CD4-positive, alpha-beta T cell (primary cell): Measurements from ENCODE around the gene CDC16. TPM values are rescaled to one million over a fixed set of nuclear protein-coding genes. Genes with fewer than 3 reads are reported as not detected.

Experiments
- ATAC-seq: fragments of 200-7000 bp; cut with Tn5 transposase; one replicate; pipeline ENCODE4 v1.10.0; 2022; ENCODE audit warnings: mild to moderate bottlenecking; ENCODE audit not compliant: poor library complexity
- CTCF ChIA-PET: fragments of 350-600 bp; sonication (Branson Sonifier 250); formaldehyde crosslinking; loops from one replicate; lab custom pipeline; 2021; ENCODE audit warnings: antibody characterized with exemption, inconsistent platforms; lab: Charles Lee
- POLR2A ChIA-PET: fragments of 350-600 bp; sonication (Branson Sonifier 250); formaldehyde crosslinking; loops from one replicate; lab custom pipeline; 2021; ENCODE audit warnings: antibody characterized with exemption, inconsistent platforms; lab: Charles Lee
- DNase-seq, 14 experiments: peaks; one replicate each; pipeline ENCODE4 v3.0.0-alpha.2; 2013 to 2020; ENCODE audit warnings: mixed read lengths in 2 of 14
- H3K27ac ChIP-seq, 2 donors: one replicate each; pipeline versions ENCODE4 v1.5.1 to v1.7.0; 2013; ENCODE audit warnings: low read length in 2 of 2, low read depth in 1 of 2, mild to moderate bottlenecking in 1 of 2
- H3K27me3 ChIP-seq, 2 experiments: 1 replicate in 1 of 2; 2 replicates in 1 of 2; pipeline versions ENCODE4 v1.6.1 to v1.7.0; 2013; ENCODE audit warnings: low read length in 2 of 2, control low read depth in 1 of 2, mild to moderate bottlenecking in 1 of 2, moderate library complexity in 1 of 2; ENCODE audit not compliant: insufficient read depth in 2 of 2, control insufficient read depth in 1 of 2
- H3K36me3 ChIP-seq: one replicate; pipeline ENCODE4 v1.6.1; 2013; ENCODE audit warnings: low read length, control low read depth; ENCODE audit not compliant: insufficient read depth
- H3K4me1 ChIP-seq: one replicate; pipeline ENCODE4 v1.6.1; 2013; ENCODE audit warnings: low read length, control low read depth; ENCODE audit not compliant: insufficient read depth
- H3K4me3 ChIP-seq: one replicate; pipeline ENCODE4 v1.5.1; 2013; ENCODE audit warnings: mild to moderate bottlenecking, low read length, moderate library complexity
- H3K9me3 ChIP-seq, 2 experiments: 1 replicate in 1 of 2; 2 replicates in 1 of 2; pipeline versions ENCODE4 v1.6.1 to v1.7.0; 2013; ENCODE audit warnings: low read length in 2 of 2, mild to moderate bottlenecking in 2 of 2, control low read depth in 1 of 2, moderate library complexity in 1 of 2; ENCODE audit not compliant: control insufficient read depth in 1 of 2, insufficient read depth in 1 of 2
- H3K27ac Mint-ChIP-seq: one replicate; pipeline ENCODE4 v1.8.0; 2020; ENCODE audit warnings: mixed read lengths
- H3K27me3 Mint-ChIP-seq: one replicate; pipeline ENCODE4 v1.8.0; 2021; ENCODE audit warnings: mixed read lengths
- H3K36me3 Mint-ChIP-seq: one replicate; pipeline ENCODE4 v1.8.0; 2021; ENCODE audit warnings: low read depth, mixed read lengths
- H3K4me1 Mint-ChIP-seq: one replicate; pipeline ENCODE4 v1.8.0; 2021; ENCODE audit warnings: low read depth, mixed read lengths
- H3K4me3 Mint-ChIP-seq: one replicate; pipeline ENCODE4 v1.8.0; 2020; ENCODE audit warnings: mild to moderate bottlenecking, mixed read lengths
- H3K9me3 Mint-ChIP-seq: one replicate; pipeline ENCODE4 v1.8.0; 2020; ENCODE audit warnings: mixed read lengths
- intact Hi-C, 2 experiments: fragments of 100-400 bp; cut with DNase I in 1 of 2; cut with micrococcal nuclease in 1 of 2; formaldehyde crosslinking; loops; one replicate each; pipeline versions ENCODE4 v1.15.1 to v1.9.0; 2023 to 2025; cut with DNase I, micrococcal nuclease
- total RNA-seq, 174 experiments: library from RNA in 2 of 174; stranded (reverse) in 2 of 174; gene quantifications; one replicate each; pipeline ENCODE4 v1.2.3 and lab custom pipeline; 2021 to 2026
- TF ChIP-seq, protein P1 (sequence below): fragments of 200-600 bp; IDR thresholded peaks from one replicate; pipeline ENCODE4 v1.8.0; 2022; ENCODE audit warnings: antibody characterized with exemption, mild to moderate bottlenecking

Gene CDC16
- total RNA-seq, 2 experiments from 2014 or later = 68.4 to 69.4 TPM

- TF ChIP-seq, protein P1, sequence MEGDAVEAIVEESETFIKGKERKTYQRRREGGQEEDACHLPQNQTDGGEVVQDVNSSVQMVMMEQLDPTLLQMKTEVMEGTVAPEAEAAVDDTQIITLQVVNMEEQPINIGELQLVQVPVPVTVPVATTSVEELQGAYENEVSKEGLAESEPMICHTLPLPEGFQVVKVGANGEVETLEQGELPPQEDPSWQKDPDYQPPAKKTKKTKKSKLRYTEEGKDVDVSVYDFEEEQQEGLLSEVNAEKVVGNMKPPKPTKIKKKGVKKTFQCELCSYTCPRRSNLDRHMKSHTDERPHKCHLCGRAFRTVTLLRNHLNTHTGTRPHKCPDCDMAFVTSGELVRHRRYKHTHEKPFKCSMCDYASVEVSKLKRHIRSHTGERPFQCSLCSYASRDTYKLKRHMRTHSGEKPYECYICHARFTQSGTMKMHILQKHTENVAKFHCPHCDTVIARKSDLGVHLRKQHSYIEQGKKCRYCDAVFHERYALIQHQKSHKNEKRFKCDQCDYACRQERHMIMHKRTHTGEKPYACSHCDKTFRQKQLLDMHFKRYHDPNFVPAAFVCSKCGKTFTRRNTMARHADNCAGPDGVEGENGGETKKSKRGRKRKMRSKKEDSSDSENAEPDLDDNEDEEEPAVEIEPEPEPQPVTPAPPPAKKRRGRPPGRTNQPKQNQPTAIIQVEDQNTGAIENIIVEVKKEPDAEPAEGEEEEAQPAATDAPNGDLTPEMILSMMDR = no peak
- H3K27me3 Mint-ChIP-seq = no peaks in the 10 kb centered on the region
Observed at GRCh38 chr13:114227528-114227927, 7.2 kb upstream of the CDC16 start.

DNA sequence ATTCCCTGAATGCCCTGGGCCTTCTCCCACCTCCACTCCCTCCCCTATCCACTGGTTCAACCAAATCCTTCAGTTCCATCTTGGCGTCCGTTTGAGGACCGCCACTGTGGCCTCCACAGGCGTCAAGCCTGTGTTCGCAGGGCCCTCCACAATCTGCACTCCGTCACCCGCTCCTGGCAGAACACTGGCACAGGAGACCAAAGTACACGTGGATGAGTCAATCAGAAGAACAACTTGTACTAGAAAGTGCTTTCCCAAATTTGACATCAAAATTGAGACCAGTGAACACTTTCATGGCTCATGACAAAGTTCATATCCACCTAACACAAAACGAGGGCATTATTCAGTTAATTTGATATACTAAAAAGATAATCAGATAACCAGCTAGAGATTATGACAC lies 6.5 kb upstream of the CDC16 start:
- Mint-ChIP-seq H3K4me3 (no peak overlapping the region), H3K9me3 (no peaks in the 10 kb centered on the region), H3K4me1 (peaks cover 37% of the 10 kb centered on the region), H3K27ac (no peak overlapping the region), H3K36me3 (no peaks in the 10 kb centered on the region), H3K27me3 (no peaks in the 10 kb centered on the region)
- no peak overlapping the region for H3K4me3 ChIP-seq
- H3K27ac ChIP-seq = no peak overlapping the region
- no peaks in the 10 kb centered on the region for H3K27me3 ChIP-seq
- ATAC-seq = no peak
- no peaks in the 10 kb centered on the region for H3K36me3 ChIP-seq
- POLR2A ChIA-PET = no interaction called here
- intact Hi-C loops = loop anchor here in 1 of 2 experiments (5.0 kb wide), 2 partner anchors 161 to 411 kb away; no protein-coding TSS in a partner anchor
- peaks cover 32% of the 10 kb centered on the region for H3K4me1 ChIP-seq
- H3K9me3 ChIP-seq = no peaks in the 10 kb centered on the region
- DNase-seq = no peak
- TF ChIP-seq, protein P1 = no peak
- CTCF ChIA-PET = no interaction called here

More at GRCh38 chr13:114227528-114227927, 7.2 kb upstream of the CDC16 start:
- Mint-ChIP-seq H3K4me1 (peaks cover 42% of the 10 kb centered on the region), H3K9me3 (no peaks in the 10 kb centered on the region), H3K36me3 (no peaks in the 10 kb centered on the region), H3K4me3 (no peak overlapping the region), H3K27ac (peak overlapping the region; percentile 94)
- H3K27me3 ChIP-seq = no peaks in the 10 kb centered on the region
- H3K4me1 ChIP-seq = peaks cover 34% of the 10 kb centered on the region
- H3K36me3 ChIP-seq = no peaks in the 10 kb centered on the region
- H3K27ac ChIP-seq = no peak overlapping the region
- no peak overlapping the region for H3K4me3 ChIP-seq
- DNase-seq = no peak
- POLR2A ChIA-PET = interaction anchor here (0.6 to 2.0 kb wide), 5 partner anchors 76 to 101 kb away, joined by 3 to 28 read pairs (median 9); partner anchors contain the start of gene RASA3
- no peak for ATAC-seq
- H3K9me3 ChIP-seq = no peaks in the 10 kb centered on the region
- intact Hi-C loops = loop anchor here (2.0 to 5.0 kb wide), 6 partner anchors 77 to 410 kb away; no protein-coding TSS in a partner anchor
- CTCF ChIA-PET = interaction anchor here (0.7 to 1.8 kb wide), 3 partner anchors 87 to 160 kb away, joined by 3 to 4 read pairs (median 3); no protein-coding TSS in a partner anchor

DNA sequence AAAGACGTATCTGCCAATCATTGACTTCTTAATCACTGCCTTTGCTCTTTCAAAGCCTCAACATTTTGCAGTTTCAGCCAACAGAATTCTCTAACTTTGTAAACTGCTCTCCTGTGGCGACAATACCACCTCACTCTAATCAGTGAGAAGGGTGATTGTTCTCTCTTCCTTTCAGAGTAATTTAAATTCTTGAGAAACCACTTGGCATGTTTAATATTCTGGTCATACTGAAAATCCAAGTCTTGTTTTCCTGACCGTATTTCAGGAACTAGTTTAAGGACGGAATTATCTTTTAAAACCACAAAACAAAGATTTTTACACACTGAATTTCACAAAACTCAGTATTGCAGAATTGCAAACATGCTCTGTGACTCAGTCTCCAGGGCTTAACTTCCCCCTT lies 5.2 kb upstream of the CDC16 start:
- H3K9me3 ChIP-seq = no peaks in the 10 kb centered on the region
- DNase-seq = no peak
- no peak for ATAC-seq
- H3K36me3 Mint-ChIP-seq = no peaks in the 10 kb centered on the region
- H3K4me1 Mint-ChIP-seq = peaks cover 41% of the 10 kb centered on the region
- no peaks in the 10 kb centered on the region for H3K27me3 ChIP-seq
- intact Hi-C loops = loop anchor here in 1 of 2 experiments (5.0 kb wide), 2 partner anchors 162 to 412 kb away; no protein-coding TSS in a partner anchor
- TF ChIP-seq, protein P1 = no peak
- no peaks in the 10 kb centered on the region for H3K9me3 Mint-ChIP-seq
- H3K4me1 ChIP-seq = peaks cover 27% of the 10 kb centered on the region
- ChIA-PET CTCF (interaction anchor here (0.6 kb wide), 1 partner anchor 863 kb away, joined by 5 read pairs; no protein-coding TSS in a partner anchor), POLR2A (no interaction called here)
- H3K36me3 ChIP-seq = no peaks in the 10 kb centered on the region
- H3K4me3 ChIP-seq = no peak overlapping the region
- no peak overlapping the region for H3K27ac Mint-ChIP-seq
- no peak overlapping the region for H3K27ac ChIP-seq
- no peak overlapping the region for H3K4me3 Mint-ChIP-seq
- no peaks in the 10 kb centered on the region for H3K27me3 Mint-ChIP-seq
